ENCODE results near the gene PAK5. TPM values are rescaled to one million over a fixed set of nuclear protein-coding genes. Genes with fewer than 3 reads are reported as not detected.

PAK5 gene
- total RNA-seq, 1 donor from 2014 or later = 1.6 TPM

GRCh38 chr20:9517297-9518162 is 321.3 kb downstream of the PAK5 start:
- Histone ChIP-seq H3K4me1 (peaks cover 70% of the 10 kb centered on the region), H3K9ac (no peak overlapping the region), H3K4me2 (no peak overlapping the region), H3K4me3 (no peak overlapping the region), H3K79me2 (ENCODE audit: low read depth) (no peaks in the 10 kb centered on the region), H2AFZ (replicated peaks) (no peak overlapping the region), H3F3A (ENCODE audit: low read depth) (peaks cover 54% of the 10 kb centered on the region), H3K27ac (no peak overlapping the region), H4K20me1 (ENCODE audit: low read depth) (peaks cover 27% of the 10 kb centered on the region), H3K27me3 (peaks cover 73% of the 10 kb centered on the region), H3K36me3 (no peaks in the 10 kb centered on the region), H3K9me3 (ENCODE audit: low read depth) (no peaks in the 10 kb centered on the region)
- Mint-ChIP-seq H3K4me1 (peaks cover 68% of the 10 kb centered on the region), H3K27ac (no peak overlapping the region), H3K36me3 (peaks cover 3% of the 10 kb centered on the region), H3K27me3 (ENCODE audit: insufficient read depth, low read depth) (peaks cover 49% of the 10 kb centered on the region), H3K9me3 (peaks cover 10% of the 10 kb centered on the region), H3K4me3 (peak overlapping the region; percentile 38)
- DNase-seq (ENCODE audit: low spot score) = no peak
- TF ChIP-seq CTCF (IDR thresholded peaks at IDR 0.05) (peak; percentile 21), EZH2 (IDR thresholded peaks at IDR 0.05) (no peak)

GRCh38 chr20:9516234-9516871 is 322.5 kb downstream of the PAK5 start:
- Histone ChIP-seq H3K4me3 (peak overlapping the region; percentile 48), H3F3A (ENCODE audit: low read depth) (peaks cover 50% of the 10 kb centered on the region), H3K36me3 (no peaks in the 10 kb centered on the region), H3K27me3 (peaks cover 84% of the 10 kb centered on the region), H3K9me3 (ENCODE audit: low read depth) (no peaks in the 10 kb centered on the region), H2AFZ (replicated peaks) (peak overlapping the region; percentile 28), H3K27ac (no peak overlapping the region), H3K4me2 (peak overlapping the region; percentile 92), H4K20me1 (ENCODE audit: low read depth) (peaks cover 27% of the 10 kb centered on the region), H3K4me1 (peaks cover 62% of the 10 kb centered on the region), H3K9ac (no peak overlapping the region), H3K79me2 (ENCODE audit: low read depth) (no peaks in the 10 kb centered on the region)
- Mint-ChIP-seq H3K4me1 (peaks cover 65% of the 10 kb centered on the region), H3K27me3 (ENCODE audit: insufficient read depth, low read depth) (peaks cover 54% of the 10 kb centered on the region), H3K36me3 (peaks cover 3% of the 10 kb centered on the region), H3K4me3 (peak overlapping the region; percentile 87), H3K27ac (no peak overlapping the region), H3K9me3 (peaks cover 10% of the 10 kb centered on the region)
- TF ChIP-seq EZH2phosphoT487 (IDR thresholded peaks at IDR 0.05) = peak; percentile 56
- TF ChIP-seq CTCF (IDR thresholded peaks at IDR 0.05) = no peak
- TF ChIP-seq EZH2 (IDR thresholded peaks at IDR 0.05) = peak; percentile 38
- DNase-seq (ENCODE audit: low spot score) = peak; percentile 43

- peaks cover 25% of the 10 kb centered on the region for H4K20me1 ChIP-seq (ENCODE audit: low read depth)
- no peaks in the 10 kb centered on the region for H3K79me2 ChIP-seq (ENCODE audit: low read depth)
- H3K27ac ChIP-seq = no peak overlapping the region
- DNase-seq (ENCODE audit: low spot score) = peak; percentile 77
- H3K4me3 ChIP-seq = peak overlapping the region; percentile 48
- Mint-ChIP-seq H3K9me3 (peaks cover 10% of the 10 kb centered on the region), H3K4me1 (peaks cover 61% of the 10 kb centered on the region), H3K27me3 (ENCODE audit: insufficient read depth, low read depth) (peaks cover 54% of the 10 kb centered on the region), H3K36me3 (peaks cover 3% of the 10 kb centered on the region), H3K4me3 (peak overlapping the region; percentile 87), H3K27ac (no peak overlapping the region)
- peaks cover 90% of the 10 kb centered on the region for H3K27me3 ChIP-seq
- H3F3A ChIP-seq (ENCODE audit: low read depth) = peaks cover 44% of the 10 kb centered on the region
- peaks cover 57% of the 10 kb centered on the region for H3K4me1 ChIP-seq
- no peaks in the 10 kb centered on the region for H3K9me3 ChIP-seq (ENCODE audit: low read depth)
- H3K36me3 ChIP-seq = no peaks in the 10 kb centered on the region
- H3K4me2 ChIP-seq = peak overlapping the region; percentile 92
- H2AFZ ChIP-seq (replicated peaks) = peak overlapping the region; percentile 28
- TF ChIP-seq EZH2phosphoT487 (IDR thresholded peaks at IDR 0.05) (peak; percentile 66), CTCF (IDR thresholded peaks at IDR 0.05) (no peak), EZH2 (IDR thresholded peaks at IDR 0.05) (peak; percentile 67)
- H3K9ac ChIP-seq = no peak overlapping the region
These were observed 323.1 kb downstream of the PAK5 start for GRCh38 chr20:9515741-9516233.
